Muscle layer of colon (tissue), 2 donors: ENCODE results near the gene RHOH.

Experiments used
- H3K27ac ChIP-seq: one replicate; pipeline ENCODE4 v1.7.0; 2013; ENCODE audit warnings: low read depth, mild to moderate bottlenecking, low read length, moderate library complexity
- H3K27me3 ChIP-seq, 2 donors: one replicate each; pipeline ENCODE4 v1.7.0; 2013; ENCODE audit warnings: low read length in 2 of 2, mild to moderate bottlenecking in 2 of 2; ENCODE audit not compliant: insufficient read depth in 2 of 2, control insufficient read depth in 1 of 2
- H3K36me3 ChIP-seq: one replicate; pipeline ENCODE4 v1.7.0; 2013; ENCODE audit warnings: mild to moderate bottlenecking, low read length; ENCODE audit not compliant: insufficient read depth
- H3K4me1 ChIP-seq: one replicate; pipeline ENCODE4 v1.7.0; 2013; ENCODE audit warnings: mild to moderate bottlenecking, low read length; ENCODE audit not compliant: insufficient read depth
- H3K4me3 ChIP-seq, 2 donors: one replicate each; pipeline ENCODE4 v1.7.0; 2013; ENCODE audit warnings: low read length in 2 of 2, low read depth in 1 of 2, mild to moderate bottlenecking in 1 of 2, moderate library complexity in 1 of 2
- H3K9ac ChIP-seq: one replicate; pipeline ENCODE4 v1.7.0; 2013; ENCODE audit warnings: low read length
- H3K9me3 ChIP-seq: one replicate; pipeline ENCODE4 v1.7.0; 2013; ENCODE audit warnings: mild to moderate bottlenecking, low read length
- donor health status: abdominal sarcoma.
- donor health status: Adenocarcinoma of cecum.

RHOH gene

DNA sequence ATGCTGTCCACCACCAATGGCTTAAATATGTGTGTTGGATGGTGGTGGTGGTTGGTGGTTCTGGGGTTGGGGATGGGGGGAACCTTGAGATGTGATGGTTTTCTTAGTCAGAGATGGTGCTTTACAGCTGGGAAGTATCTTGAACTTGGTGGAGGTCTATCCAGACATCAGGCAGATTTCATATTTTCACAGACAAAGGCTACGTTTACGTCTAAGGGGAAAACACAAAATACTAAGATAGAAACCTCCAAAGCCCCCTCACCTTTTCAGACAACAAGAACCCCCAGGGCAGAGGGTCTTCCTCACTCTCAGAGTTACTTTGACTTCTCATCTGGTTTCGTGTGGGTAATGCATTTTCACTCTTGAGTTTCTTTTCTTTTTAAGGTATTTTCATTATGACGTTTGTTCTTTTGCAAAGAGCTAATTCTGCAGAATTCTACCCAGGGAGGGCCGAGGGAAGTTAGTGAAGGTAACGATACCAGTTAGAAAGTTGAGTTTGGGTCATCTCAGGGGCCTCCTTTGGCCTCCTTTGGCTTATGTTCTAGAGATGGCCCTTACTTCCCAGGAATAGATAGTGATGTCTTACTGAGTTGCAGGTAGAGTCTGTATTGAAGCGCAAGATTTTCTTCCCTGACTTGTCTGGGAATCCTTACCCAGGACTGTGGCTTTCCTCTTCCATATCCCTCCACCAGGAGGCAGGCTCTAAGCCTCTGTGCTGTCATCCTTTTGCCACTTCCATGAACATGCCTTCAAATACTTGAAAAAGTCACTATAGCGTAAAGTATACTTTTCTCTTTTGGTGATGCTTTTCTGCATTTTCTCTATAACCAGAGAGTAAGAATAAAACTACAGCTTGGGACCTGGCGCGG lies 31.9 kb downstream of the RHOH start:
- Histone ChIP-seq H3K27me3 (no peaks in the 10 kb centered on the region), H3K27ac (no peak overlapping the region), H3K9me3 (no peaks in the 10 kb centered on the region), H3K36me3 (no peaks in the 10 kb centered on the region), H3K4me1 (no peaks in the 10 kb centered on the region), H3K9ac (no peak overlapping the region), H3K4me3 (no peak overlapping the region)

DNA sequence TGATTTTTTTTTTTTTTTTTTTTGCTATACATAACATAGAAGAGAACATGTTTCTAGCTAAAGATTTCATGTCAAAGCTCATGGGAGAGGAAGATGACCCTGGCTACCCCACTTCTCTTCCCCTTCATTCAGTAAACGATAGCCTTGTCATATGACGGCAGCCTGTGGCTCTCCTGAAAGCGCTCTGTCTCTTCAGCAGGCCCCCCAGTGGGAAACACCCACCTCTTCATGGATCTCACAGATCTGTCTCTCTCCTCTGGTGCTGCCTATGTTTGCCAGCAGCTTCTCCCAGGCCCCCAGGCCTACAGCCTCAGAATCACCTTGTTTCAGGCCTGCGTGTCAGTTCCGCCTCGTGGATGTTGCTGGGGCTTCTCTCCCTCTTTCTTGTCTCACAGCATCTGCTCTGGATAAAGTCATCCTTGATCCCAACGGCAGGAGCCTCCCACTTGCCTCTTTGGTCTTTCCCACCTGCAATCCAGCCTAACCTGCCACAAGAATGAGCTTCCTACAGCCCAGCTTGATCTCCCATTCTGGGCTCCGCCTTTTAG lies 34.6 kb downstream of the RHOH start:
- H3K36me3 ChIP-seq: no peaks in the 10 kb centered on the region
- H3K27ac ChIP-seq: no peak overlapping the region
- H3K27me3 ChIP-seq: no peaks in the 10 kb centered on the region
- H3K4me3 ChIP-seq: no peak overlapping the region
- no peak overlapping the region for H3K9ac ChIP-seq
- H3K4me1 ChIP-seq: no peaks in the 10 kb centered on the region
- no peaks in the 10 kb centered on the region for H3K9me3 ChIP-seq

DNA sequence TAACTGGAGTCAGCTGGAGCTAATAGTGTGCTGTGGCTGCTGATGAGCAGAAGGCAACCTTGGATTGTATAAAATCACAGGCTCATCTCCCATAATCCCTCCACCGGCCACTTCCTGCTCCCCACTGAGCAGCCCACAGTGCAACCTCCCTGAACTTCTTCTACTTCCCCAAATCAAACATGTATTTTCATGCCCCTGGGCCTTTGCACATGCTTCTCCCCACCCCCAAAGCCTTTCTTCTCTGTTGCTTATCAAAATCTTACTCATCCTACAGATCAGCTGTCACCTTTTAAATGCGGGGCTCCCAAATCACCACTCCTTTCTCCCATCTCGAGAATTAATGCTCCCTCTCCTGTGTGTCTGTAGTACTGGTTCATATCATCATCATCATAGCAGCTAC lies 35.8 kb downstream of the RHOH start:
- Histone ChIP-seq H3K9me3 (no peaks in the 10 kb centered on the region), H3K36me3 (no peaks in the 10 kb centered on the region), H3K27ac (no peak overlapping the region), H3K9ac (no peak overlapping the region), H3K27me3 (no peaks in the 10 kb centered on the region), H3K4me1 (no peaks in the 10 kb centered on the region), H3K4me3 (no peak overlapping the region)

DNA sequence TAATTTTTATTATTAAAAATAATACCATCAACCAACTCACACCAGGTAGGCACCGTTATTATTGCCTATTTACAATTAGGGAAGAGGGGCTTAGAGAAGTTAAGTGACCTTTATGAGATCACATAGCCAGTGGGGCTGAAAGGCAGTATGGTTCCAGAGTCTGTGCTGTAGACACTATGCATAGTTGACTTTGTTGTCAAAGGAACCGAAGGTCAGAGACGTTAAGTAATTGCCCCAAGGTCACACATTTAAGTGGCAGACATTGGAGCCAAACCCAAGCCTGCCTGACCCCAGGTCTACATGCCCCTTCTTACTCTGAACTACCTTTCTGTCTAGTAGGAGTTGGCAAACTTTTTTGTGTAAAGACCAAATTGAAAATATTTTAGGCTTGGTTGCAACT lies 36.4 kb downstream of the RHOH start:
- H3K9me3 ChIP-seq: no peaks in the 10 kb centered on the region
- no peaks in the 10 kb centered on the region for H3K36me3 ChIP-seq
- no peak overlapping the region for H3K27ac ChIP-seq
- H3K9ac ChIP-seq: no peak overlapping the region
- H3K4me1 ChIP-seq: no peaks in the 10 kb centered on the region
- H3K27me3 ChIP-seq: no peaks in the 10 kb centered on the region
- no peak overlapping the region for H3K4me3 ChIP-seq

DNA sequence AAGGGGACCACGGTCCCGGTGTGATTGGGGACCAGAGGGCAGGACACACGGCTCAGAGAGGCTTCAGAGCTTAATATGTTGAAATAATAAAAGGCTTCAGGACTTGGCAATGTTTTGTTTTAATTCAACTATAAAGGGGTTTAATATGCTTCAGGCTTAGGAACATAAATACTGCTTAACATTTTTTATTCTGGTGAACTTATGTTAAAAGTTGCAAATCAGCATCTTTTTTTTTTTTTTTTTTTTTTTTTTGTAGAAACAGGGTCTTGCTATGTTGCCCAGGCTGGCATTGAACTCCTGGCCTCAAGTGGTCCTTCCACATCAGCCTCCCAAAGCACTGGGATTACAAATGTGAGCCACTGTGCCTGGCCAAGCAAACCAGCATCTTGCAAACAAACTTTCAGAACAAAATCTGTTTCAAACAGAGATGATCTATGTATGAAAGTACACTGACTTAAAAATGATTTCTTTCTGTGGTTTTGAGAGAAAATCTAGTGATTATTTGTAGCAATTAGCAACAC lies 37.7 kb downstream of the RHOH start:
- no peaks in the 10 kb centered on the region for H3K9me3 ChIP-seq
- no peak overlapping the region for H3K9ac ChIP-seq
- no peak overlapping the region for H3K27ac ChIP-seq
- no peak overlapping the region for H3K4me3 ChIP-seq
- H3K4me1 ChIP-seq: no peaks in the 10 kb centered on the region
- H3K27me3 ChIP-seq: no peaks in the 10 kb centered on the region
- H3K36me3 ChIP-seq: no peaks in the 10 kb centered on the region

DNA sequence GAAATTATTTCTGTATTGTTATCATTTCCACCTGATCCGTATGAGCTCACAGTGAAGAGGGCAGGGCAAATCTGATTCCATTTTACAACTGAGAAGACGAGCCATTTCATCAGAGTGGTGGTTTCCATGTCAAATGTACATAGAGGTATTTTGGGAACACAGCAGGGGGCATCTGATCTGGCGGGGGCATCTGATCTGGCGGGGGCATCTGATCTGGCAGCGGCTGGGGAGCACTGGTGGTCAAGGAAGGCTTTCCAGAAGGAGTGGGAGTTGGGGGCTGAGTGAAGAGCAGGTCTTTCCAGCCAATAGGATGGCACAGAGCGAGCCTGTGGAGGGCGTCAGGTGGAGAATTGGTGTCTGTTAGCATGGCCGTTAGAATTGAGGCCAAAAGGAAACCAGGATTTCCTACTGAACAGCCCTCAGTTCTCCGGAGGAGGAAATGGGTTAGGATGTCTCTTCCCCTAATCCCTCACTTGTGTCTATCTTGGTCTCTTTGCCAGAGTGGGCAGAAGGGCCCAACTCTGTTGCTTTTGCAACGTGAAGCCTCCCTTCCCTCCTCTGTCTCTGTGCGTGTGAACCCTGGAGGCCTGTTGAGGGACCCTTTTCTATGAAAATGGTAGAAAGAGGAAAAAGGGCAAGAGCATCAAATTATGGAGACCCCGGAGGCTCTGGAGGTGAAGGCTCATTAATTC lies 41.3 kb downstream of the RHOH start:
- no peaks in the 10 kb centered on the region for H3K36me3 ChIP-seq
- no peaks in the 10 kb centered on the region for H3K27me3 ChIP-seq
- H3K9me3 ChIP-seq: no peaks in the 10 kb centered on the region
- H3K4me3 ChIP-seq: no peak overlapping the region
- H3K27ac ChIP-seq: no peak overlapping the region
- H3K9ac ChIP-seq: no peak overlapping the region
- no peaks in the 10 kb centered on the region for H3K4me1 ChIP-seq

DNA sequence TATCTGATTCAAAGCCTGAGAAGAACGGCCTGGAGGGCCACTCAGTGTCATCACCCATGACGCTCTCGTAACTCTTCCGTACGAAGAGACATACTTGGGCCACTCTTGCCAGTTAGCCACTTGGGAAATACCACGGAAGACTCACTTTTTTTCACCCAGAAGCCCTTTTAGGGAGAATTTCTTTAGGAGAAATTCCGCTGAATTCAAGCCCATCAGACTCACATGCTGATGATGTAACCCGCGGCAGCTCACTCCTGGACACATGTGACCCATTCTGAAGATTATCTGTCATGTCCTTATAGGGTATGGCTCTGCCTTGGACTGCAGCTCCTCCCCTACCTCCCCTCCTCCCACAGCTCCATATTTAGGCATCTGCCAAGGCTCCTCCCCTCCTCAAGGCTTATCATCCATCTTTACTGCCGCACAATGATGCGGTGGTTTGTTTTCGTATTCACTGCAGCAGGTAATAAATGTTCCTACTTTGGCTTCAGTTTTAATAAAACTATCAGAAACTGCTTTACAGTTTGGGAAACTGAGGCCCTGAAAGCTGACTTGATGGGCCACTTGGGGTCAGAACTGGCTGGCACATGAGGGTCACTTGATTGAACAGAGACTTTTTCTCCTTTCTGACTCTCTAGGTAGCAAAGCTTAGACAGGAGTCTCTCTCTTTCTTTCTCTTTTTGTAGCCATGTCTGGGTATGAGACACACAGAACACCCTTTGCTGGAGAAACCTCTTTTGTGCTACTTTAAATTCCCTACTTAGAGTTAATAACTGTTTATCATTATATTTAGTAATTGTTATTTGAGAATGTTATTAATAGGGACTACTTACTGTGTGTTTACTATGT lies 42.1 kb downstream of the RHOH start:
- Histone ChIP-seq H3K4me1 (no peaks in the 10 kb centered on the region), H3K36me3 (no peaks in the 10 kb centered on the region), H3K9ac (no peak overlapping the region), H3K27ac (no peak overlapping the region), H3K9me3 (no peaks in the 10 kb centered on the region), H3K4me3 (no peak overlapping the region), H3K27me3 (no peaks in the 10 kb centered on the region)

DNA sequence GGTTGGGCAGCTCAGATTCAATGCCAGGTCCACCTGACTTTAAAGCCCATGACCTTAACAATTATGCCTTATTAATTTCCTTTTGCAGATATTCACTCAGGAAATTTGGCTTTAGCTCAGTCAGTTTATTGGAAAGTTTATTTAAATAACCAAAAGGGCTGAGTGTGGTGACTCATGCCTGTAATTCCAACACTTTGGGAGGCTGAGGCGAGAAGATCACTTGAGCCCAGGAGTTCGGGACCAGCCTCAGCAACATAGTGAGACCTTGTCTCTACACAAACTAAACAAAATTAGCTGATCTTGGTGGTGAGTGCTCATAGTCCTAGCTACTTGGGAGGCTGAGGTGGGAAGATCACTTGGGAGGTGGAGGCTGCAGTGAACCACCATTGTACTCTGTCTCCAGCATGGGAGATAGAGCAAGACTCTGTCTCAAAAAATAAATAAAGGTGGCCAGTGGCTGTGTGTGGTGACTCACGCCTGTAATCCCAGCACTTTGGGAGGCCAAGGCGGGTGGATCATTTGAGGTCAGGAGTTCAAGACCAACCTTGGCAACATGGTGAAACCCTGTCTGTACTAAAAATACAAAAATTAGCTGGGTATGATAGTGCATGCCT lies 43.3 kb downstream of the RHOH start:
- Histone ChIP-seq H3K9ac (no peak overlapping the region), H3K4me3 (no peak overlapping the region), H3K27ac (no peak overlapping the region), H3K36me3 (no peaks in the 10 kb centered on the region), H3K27me3 (no peaks in the 10 kb centered on the region), H3K4me1 (no peaks in the 10 kb centered on the region), H3K9me3 (no peaks in the 10 kb centered on the region)

DNA sequence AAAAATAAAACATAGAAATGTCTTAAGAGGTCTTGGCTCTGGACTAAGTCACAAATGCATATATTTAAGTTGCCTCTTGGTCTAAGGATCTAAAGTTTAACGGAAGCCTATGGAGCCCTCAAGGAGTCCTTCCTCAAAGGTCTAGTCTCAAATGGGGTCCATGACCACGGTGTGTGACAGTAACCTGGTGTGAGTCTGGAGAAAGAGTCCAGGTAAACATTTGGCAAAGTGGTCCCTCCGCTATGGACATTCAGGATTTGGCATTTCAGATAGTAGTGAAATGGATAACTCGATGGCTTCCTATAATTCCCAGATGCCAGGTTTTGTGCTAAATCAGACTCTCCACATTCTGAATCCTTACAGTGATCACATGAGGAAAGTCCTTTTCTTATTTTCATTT lies 44.2 kb downstream of the RHOH start:
- no peak overlapping the region for H3K9ac ChIP-seq
- H3K36me3 ChIP-seq: no peaks in the 10 kb centered on the region
- no peaks in the 10 kb centered on the region for H3K4me1 ChIP-seq
- H3K4me3 ChIP-seq: no peak overlapping the region
- H3K9me3 ChIP-seq: no peaks in the 10 kb centered on the region
- H3K27me3 ChIP-seq: no peaks in the 10 kb centered on the region
- no peak overlapping the region for H3K27ac ChIP-seq

DNA sequence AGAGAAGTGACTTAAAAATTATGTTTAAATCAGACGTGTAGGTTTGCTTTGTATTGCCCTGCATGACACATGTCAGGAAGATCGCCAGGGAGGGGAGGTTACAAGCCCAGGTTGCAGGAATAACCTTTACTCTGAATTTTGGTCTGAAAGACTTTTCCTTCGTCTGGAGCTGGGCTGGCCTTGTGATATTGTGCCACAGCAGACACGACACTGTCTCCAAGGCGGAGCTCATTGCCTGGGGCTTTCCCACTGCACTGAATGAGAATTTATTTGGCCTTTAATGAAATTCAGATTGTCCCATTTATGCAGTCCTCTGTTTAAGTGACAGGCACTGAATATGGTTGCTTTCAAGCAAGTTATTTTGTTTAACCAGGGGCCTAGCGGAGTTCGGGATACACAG lies 45.1 kb downstream of the RHOH start:
- Histone ChIP-seq H3K27ac (no peak overlapping the region), H3K9ac (no peak overlapping the region), H3K4me3 (no peak overlapping the region), H3K27me3 (no peaks in the 10 kb centered on the region), H3K36me3 (no peaks in the 10 kb centered on the region), H3K4me1 (no peaks in the 10 kb centered on the region), H3K9me3 (no peaks in the 10 kb centered on the region)
